ENCODE measurements around the gene HMGB2. TPM values are rescaled to one million over a fixed set of nuclear protein-coding genes. Genes with fewer than 3 reads are reported as not detected.

The HMGB2 gene
- total RNA-seq, 4 donors from 2014 or later = 13.3 to 47.8 (median 30.7) TPM

DNA sequence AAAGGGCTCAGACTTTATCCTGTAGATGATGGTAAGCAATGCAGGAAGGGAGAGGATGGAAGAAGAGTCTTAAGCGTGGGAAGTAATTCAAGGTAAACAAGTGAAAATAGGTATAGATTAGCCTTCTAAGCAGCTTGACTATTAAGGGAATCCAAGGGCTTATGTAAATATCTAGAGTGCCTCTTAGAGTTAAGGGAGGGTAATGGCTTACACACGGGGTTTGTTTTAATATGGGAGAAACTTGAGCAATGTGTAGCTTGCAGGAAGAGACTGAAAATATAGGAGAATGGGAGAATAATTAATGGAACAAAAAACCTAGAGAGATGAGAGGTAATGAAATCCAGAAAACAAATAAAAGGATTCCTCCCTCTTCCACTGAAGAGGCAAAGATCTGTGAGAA, 23.8 kb upstream of the HMGB2 start:
- DNase-seq = no peak
- H3K36me3 ChIP-seq = no peaks in the 10 kb centered on the region
- WGBS, 2 donors = 60 to 65% methylated on average over 2 of the region's 2 CpGs
- no peak overlapping the region for H3K4me3 ChIP-seq (replicated peaks in 1 of 3)
- intact Hi-C loops (cut with DNase I) = no loop called here
- H3K27me3 ChIP-seq = no peaks in the 10 kb centered on the region
- H3K4me1 ChIP-seq = no peaks in the 10 kb centered on the region
- no peak overlapping the region for H3K27ac ChIP-seq
- H3K9me3 ChIP-seq = no peaks in the 10 kb centered on the region
- TF ChIP-seq, protein P1, sequence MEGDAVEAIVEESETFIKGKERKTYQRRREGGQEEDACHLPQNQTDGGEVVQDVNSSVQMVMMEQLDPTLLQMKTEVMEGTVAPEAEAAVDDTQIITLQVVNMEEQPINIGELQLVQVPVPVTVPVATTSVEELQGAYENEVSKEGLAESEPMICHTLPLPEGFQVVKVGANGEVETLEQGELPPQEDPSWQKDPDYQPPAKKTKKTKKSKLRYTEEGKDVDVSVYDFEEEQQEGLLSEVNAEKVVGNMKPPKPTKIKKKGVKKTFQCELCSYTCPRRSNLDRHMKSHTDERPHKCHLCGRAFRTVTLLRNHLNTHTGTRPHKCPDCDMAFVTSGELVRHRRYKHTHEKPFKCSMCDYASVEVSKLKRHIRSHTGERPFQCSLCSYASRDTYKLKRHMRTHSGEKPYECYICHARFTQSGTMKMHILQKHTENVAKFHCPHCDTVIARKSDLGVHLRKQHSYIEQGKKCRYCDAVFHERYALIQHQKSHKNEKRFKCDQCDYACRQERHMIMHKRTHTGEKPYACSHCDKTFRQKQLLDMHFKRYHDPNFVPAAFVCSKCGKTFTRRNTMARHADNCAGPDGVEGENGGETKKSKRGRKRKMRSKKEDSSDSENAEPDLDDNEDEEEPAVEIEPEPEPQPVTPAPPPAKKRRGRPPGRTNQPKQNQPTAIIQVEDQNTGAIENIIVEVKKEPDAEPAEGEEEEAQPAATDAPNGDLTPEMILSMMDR (IDR thresholded peaks at IDR 0.05) = no peak
- TF ChIP-seq POLR2A (IDR thresholded peaks at IDR 0.05) = no peak

DNA sequence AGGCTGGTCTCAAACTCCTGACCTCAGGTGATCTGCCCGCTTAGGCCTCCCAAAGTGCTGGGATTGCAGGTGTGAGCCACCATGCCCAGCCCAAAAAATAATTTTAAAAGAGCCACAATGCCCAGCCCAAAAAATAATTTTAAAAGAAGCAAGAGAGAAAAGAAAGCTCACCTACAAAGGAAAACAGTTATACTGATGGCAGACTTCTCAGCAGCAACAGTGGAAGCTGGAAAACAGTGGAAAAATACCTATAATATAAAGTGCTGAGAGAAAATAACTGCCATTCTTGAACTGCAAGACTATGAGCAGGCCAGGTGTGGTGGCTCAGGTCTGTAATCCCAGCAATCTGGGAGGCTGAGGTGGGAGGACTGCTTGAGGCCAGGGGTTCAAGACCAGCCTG, 13.3 kb upstream of the HMGB2 start:
- TF ChIP-seq, protein P1 (IDR thresholded peaks at IDR 0.05) = no peak
- no peak for TF ChIP-seq POLR2A (IDR thresholded peaks at IDR 0.05)
- DNase-seq = no peak
- WGBS, 2 donors = 88 to 94% methylated on average over 1 of the region's 1 CpG
- Histone ChIP-seq H3K27ac (no peak overlapping the region), H3K36me3 (no peaks in the 10 kb centered on the region), H3K9me3 (no peaks in the 10 kb centered on the region), H3K27me3 (no peaks in the 10 kb centered on the region), H3K4me1 (no peaks in the 10 kb centered on the region), H3K4me3 (replicated peaks in 1 of 3) (no peak overlapping the region)
- intact Hi-C loops (cut with DNase I) = no loop called here

DNA sequence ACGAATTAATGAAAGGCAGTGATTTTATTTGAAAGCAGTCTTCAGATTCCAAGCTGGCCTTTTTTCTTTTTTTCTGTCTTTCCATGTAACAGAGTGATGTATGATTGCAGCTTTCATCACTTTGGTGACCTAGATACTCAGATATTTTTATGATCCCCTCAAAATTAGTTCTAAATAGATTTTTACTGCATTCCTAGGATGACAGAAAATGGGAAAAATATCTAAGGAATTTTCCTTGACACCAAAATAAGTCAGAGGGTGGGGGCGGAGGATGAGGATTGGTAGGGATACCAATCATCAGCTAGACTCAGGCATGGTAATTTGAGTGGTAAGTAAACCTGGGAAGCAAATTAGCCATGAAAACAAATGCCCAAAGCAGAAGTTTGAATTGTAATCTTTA, 11.9 kb upstream of the HMGB2 start:
- 60 to 96% methylated on average over 2 of the region's 2 CpGs for WGBS, 2 donors
- Histone ChIP-seq H3K9me3 (no peaks in the 10 kb centered on the region), H3K27ac (no peak overlapping the region), H3K27me3 (no peaks in the 10 kb centered on the region), H3K4me1 (no peaks in the 10 kb centered on the region), H3K36me3 (no peaks in the 10 kb centered on the region), H3K4me3 (replicated peaks in 1 of 3) (no peak overlapping the region)
- TF ChIP-seq, protein P1 (IDR thresholded peaks at IDR 0.05) = no peak
- no peak for TF ChIP-seq POLR2A (IDR thresholded peaks at IDR 0.05)
- DNase-seq = no peak
- intact Hi-C loops (cut with DNase I) = no loop called here

DNA sequence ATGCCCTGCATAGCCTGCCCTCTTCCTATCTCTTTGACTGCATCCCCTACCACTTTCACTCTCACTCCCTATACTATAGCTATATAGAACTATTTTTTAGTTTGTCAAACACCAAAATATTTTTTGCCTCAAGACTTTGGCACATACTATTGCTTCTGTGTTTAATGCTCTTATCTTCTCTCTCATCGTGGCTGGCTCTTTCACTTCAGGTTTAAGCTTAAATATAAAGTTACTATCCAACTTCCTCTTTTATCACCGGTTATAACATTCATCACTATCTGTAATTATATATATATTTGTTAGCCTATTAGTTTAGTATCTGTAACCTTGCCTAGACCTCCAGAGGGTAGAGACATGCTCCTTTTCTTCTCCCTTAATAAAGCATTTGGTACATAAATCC, 11.5 kb upstream of the HMGB2 start:
- Histone ChIP-seq H3K27me3 (no peaks in the 10 kb centered on the region), H3K4me1 (no peaks in the 10 kb centered on the region), H3K4me3 (replicated peaks in 1 of 3) (no peak overlapping the region), H3K27ac (no peak overlapping the region), H3K9me3 (no peaks in the 10 kb centered on the region), H3K36me3 (no peaks in the 10 kb centered on the region)
- 82 to 85% methylated on average over 2 of the region's 2 CpGs for WGBS, 2 donors
- no peak for DNase-seq
- TF ChIP-seq, protein P1 (IDR thresholded peaks at IDR 0.05) = no peak
- TF ChIP-seq POLR2A (IDR thresholded peaks at IDR 0.05) = no peak
- intact Hi-C loops (cut with DNase I) = no loop called here

DNA sequence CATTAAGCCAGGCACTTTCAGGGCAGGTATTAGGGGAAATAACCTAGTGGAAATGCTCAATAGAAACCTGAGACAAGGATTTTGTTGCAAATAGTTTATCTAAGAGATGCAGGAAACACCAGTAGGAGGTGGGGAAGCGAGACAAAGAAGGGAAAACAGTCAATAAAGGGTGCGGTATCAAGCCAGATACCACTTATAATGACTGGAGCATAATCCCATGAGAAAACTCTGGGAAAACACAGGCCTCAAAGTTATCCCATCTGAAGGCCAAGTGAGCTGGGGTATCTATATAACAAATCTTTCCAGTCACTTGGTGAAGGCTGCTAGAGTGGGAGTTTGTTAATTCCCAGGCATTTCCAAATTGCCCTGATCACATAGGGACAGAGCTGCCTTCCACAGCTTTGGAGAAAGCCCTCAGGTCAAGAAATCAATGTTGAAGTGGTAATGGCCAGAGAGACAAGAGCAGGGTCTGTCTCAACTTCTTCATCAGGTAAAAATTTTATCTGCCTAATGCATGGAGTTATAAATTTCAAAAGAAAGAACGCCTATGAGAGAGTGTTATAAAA, 9.8 kb upstream of the HMGB2 start:
- Histone ChIP-seq H3K27me3 (no peaks in the 10 kb centered on the region), H3K9me3 (no peaks in the 10 kb centered on the region), H3K4me1 (no peaks in the 10 kb centered on the region), H3K27ac (no peak overlapping the region), H3K4me3 (replicated peaks in 1 of 3) (no peak overlapping the region), H3K36me3 (no peaks in the 10 kb centered on the region)
- intact Hi-C loops (cut with DNase I) = no loop called here
- no peak for DNase-seq
- TF ChIP-seq, protein P1 (IDR thresholded peaks at IDR 0.05) = no peak
- 89 to 91% methylated on average over 3 of the region's 3 CpGs for WGBS, 2 donors
